ENCODE data around the gene PLEKHM2.

The PLEKHM2 gene

GRCh38 chr1:15674386-15675159 is 9.5 kb upstream of the PLEKHM2 start:
- no peak for DNase-seq (ENCODE audit: low read depth in 4 of 4, low spot score in 1 of 4)

GRCh38 chr1:15676010-15676409 is 8.1 kb upstream of the PLEKHM2 start:
- DNase-seq (ENCODE audit: low read depth in 4 of 4, low spot score in 1 of 4) = no peak

- DNase-seq (ENCODE audit: low read depth in 4 of 4, low spot score in 1 of 4) = no peak
Measured at GRCh38 chr1:15676688-15677661, 7.1 kb upstream of the PLEKHM2 start.

DNA sequence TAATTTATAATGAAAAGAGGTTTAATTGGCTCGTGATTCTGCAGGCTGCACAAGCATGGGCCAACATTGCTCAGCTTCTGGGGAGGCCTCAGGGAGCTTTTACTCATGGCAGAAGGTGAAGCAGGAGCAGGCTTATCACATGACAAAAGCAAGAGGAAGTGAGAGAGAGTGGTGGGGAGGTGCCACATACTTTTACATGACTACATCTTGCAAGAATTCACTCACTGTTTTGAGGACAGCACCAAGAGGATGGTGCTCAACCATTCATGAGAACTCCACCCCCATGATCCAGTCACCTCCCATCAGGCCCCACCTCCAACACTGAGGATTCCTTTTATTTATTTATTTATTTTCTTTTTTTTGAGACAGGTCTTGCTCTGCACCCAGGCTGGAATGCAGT is 5.5 kb upstream of the PLEKHM2 start:
- DNase-seq (ENCODE audit: low read depth in 4 of 4, low spot score in 1 of 4) = no peak

DNA sequence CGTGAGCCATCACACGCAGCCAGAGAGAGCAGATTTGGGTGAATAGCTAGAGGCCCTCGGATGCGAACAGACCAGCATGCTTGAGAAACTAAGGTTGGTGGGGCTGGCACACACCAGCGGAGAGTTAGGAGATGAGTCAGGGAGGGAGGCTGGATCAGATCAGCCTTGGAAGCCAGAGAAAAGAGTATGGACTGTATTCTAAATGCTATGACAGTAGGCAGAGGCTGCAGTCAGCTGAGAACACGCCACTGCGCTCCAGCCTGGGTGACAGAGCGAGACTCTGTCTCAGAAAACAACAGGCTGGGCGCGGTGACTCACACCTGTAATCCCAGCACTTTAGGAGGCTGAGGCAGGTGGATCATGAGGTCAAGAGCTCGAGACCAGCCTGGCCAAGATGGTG is 4.0 kb upstream of the PLEKHM2 start:
- DNase-seq (ENCODE audit: low read depth in 4 of 4, low spot score in 1 of 4) = no peak

GRCh38 chr1:15680561-15681348 is 3.4 kb upstream of the PLEKHM2 start:
- DNase-seq (ENCODE audit: low read depth in 4 of 4, low spot score in 1 of 4) = no peak

- no peak for DNase-seq (ENCODE audit: low read depth in 4 of 4, low spot score in 1 of 4)
Measured at GRCh38 chr1:15681349-15682292, 2.5 kb upstream of the PLEKHM2 start.

DNA sequence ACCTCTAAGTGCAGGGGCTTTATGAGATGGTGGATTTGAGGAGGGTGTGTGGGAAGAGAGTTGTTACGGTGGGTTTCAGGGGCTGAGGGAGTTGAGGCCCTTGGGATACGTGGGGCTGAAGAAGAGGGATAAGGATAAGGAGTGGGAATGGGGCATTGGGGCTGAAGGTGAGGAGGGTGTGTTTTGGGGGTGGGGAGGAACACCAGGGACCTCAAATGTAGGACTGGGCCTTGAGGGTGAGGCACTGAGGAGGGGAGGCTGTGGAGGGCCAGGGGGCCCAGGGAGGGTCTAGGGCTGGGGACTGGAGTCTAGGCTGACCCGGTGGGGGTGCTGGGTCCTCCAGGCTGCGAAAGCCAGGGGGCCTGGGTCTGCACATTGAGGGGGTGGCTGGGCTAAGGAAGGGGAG is 1.2 kb upstream of the PLEKHM2 start:
- DNase-seq (ENCODE audit: low read depth in 4 of 4, low spot score in 1 of 4) = no peak

- DNase-seq (ENCODE audit: low read depth in 4 of 4, low spot score in 1 of 4) = no peak
Measured at GRCh38 chr1:15683345-15684039, 628 bp upstream of the PLEKHM2 start.

- peak in 2 of 4 experiments; percentile 6 to 25 for DNase-seq (ENCODE audit: low read depth in 4 of 4, low spot score in 1 of 4)
Measured at GRCh38 chr1:15684468-15685291, 560 bp downstream of the PLEKHM2 start.

- no peak for DNase-seq (ENCODE audit: low read depth in 4 of 4, low spot score in 1 of 4)
Measured at GRCh38 chr1:15685820-15686219, 1.7 kb downstream of the PLEKHM2 start.

DNA sequence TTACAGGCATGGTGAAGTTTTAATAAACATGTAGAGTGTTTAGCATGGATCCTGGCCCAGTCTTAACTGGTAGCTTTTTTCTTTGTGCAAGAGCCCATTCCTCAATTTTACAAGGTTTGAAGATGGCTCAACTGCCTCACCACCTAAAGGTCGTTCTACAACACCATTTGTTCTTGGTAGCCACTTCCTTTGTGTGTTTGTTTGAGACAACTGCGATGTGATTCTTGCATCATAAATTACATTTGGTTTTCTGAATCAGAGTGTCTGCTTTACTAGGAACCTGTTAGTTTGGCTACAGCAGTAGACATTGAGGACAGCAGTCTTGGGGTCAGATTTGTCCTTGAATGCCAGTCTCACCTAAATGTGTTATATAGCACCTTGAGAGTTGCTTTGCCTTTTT is 3.3 kb downstream of the PLEKHM2 start:
- no peak for DNase-seq (ENCODE audit: low read depth in 4 of 4, low spot score in 1 of 4)

DNA sequence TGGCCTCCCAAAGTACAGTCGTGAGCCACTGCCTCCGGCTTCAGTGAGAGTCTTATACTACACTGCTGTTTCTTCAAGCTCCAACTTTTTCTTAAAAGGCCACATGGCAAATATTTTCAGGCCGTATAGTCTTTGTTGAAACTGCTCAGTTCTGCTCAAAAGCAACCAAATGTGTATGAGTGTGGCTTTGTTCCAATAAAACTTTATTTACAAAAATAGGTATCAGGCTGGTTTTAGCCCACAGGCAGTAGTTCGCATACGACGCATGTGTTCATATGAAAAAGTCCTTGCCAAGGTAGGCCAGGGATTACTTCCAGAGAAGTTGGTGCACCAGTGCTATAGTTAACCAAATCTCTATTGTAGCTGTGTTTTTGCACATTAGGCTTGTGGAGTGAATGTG is 6.2 kb downstream of the PLEKHM2 start:
- DNase-seq (ENCODE audit: low read depth in 4 of 4, low spot score in 1 of 4) = no peak

- DNase-seq (ENCODE audit: low read depth in 4 of 4, low spot score in 1 of 4) = no peak
Measured at GRCh38 chr1:15691434-15692032, 7.4 kb downstream of the PLEKHM2 start.

DNA sequence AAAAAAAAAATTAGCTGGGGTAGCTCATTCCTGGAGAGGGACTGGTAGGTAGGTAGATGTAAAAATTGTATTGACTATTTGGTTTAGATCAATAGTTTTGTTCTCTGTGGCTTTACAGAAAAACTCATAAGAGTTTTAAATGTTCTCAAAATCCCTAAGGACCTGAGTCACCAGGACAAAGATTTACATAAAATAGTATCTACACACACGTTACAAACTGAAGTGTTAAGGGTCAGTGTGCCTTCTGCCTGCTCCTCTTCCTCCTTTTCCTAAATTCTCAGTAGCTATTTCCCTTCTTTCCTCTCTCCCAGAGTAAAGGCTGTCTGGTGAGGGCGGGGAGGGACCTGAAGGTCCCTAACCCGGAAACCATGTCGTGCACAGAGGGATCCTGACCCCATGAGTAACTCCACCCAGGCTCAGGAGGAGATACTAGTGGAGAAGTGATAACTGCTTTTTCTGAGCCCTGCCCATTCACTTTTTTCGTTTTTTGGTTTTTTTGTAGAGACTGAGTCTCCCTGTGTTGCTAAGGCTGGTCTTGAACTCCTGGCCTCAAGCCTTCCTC is 8.1 kb downstream of the PLEKHM2 start:
- DNase-seq (ENCODE audit: low read depth in 4 of 4, low spot score in 1 of 4) = no peak

DNA sequence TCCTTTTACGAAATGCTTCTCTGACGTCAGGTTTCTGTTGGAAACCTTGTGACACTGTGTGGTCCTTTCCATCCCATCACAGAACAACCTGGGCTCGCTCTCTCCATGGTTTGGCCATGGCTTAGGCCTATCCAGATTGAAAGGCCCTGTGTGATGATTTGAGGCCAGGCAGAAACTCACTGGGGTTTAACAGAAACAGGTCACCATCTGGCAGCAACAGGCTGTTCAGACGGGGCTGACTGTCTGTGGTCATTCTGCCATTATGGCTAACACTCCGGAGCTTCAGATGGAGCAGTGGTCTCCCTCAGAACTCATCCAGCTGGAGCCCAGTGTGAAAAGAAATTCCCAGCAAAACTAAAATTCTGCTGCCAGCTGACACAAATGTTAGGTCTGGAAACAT is 9.3 kb downstream of the PLEKHM2 start:
- no peak for DNase-seq (ENCODE audit: low read depth in 4 of 4, low spot score in 1 of 4)

DNA sequence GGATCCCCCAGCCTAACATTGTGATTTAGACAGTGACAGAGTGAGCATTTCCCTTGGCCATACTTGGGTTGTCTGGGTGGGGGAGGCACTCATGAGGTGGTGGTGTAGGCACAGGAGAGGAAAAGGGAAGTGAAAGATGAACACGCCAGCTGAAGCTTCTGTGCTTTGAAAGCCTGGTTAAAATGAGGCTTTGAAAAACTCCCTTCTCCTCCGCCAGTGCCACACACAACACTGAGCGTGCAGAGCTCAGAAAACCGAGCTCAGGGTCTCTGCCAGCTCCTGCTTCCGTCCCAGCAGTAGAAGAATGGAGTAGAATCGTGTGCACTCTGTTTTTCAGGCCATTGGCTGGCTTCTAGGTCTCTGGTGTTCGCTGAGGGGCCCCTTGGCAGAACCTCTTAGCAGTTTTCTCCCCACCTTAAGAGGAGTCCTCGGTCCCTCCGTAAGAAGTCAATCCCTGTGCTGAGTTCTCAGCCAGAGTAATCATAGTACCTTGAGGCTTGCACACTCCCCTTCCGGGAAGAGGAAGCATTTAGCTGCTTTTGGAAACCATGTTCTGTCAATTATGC is 12.9 kb downstream of the PLEKHM2 start:
- DNase-seq (ENCODE audit: low read depth in 4 of 4, low spot score in 1 of 4) = no peak

GRCh38 chr1:15698201-15698600 is 14.1 kb downstream of the PLEKHM2 start:
- DNase-seq (ENCODE audit: low read depth in 4 of 4, low spot score in 1 of 4) = no peak
